Mammary epithelial cell (primary cell): ENCODE results near the gene NPR3.

Source experiments
- CTCF ChIP-seq, 2 donors: IDR thresholded peaks in 1 of 2; conservative IDR thresholded peaks in 1 of 2; 2 replicates each; pipeline ENCODE4 v1.5.1; 2011 to 2012; ENCODE audit warnings: inconsistent platforms in 2 of 2, low read length in 2 of 2, mild to moderate bottlenecking in 2 of 2, control low read depth in 1 of 2, low read depth in 1 of 2; ENCODE audit not compliant: insufficient read depth in 1 of 2; ENCODE audit errors: extremely low read depth in 1 of 2
- EZH2 ChIP-seq: IDR thresholded peaks from 2 replicates; pipeline ENCODE4 v1.6.1; 2012; ENCODE audit warnings: low read length, inconsistent platforms, borderline replicate concordance

- TF ChIP-seq CTCF (conservative IDR thresholded peaks at IDR 0.05 in 1 of 2, IDR thresholded peaks at IDR 0.05 in 1 of 2; ENCODE audit: extremely low read depth in 1 of 2, insufficient read depth in 1 of 2, low read depth in 1 of 2, low read length in 2 of 2) = no peak
- TF ChIP-seq EZH2 = no peak
Observed at GRCh38 chr5:32703957-32704356, 7.2 kb upstream of the NPR3 start.
